Mucosa of descending colon (tissue), 3 donors: ENCODE data around the gene PRAME. TPM values are rescaled to one million over a fixed set of nuclear protein-coding genes. Genes with fewer than 3 reads are reported as not detected.

ENCODE experiments used
- ATAC-seq: fragments of 200-7000 bp; cut with Tn5 transposase; one replicate; pipeline ENCODE4 v1.9.1; 2020; ENCODE audit warnings: mild to moderate bottlenecking, moderate library complexity
- DNase-seq, 3 donors: peaks; one replicate each; pipeline ENCODE4 v3.0.0-alpha.2; 2020
- H3K36me3 ChIP-seq: fragments of 200-600 bp; one replicate; pipeline ENCODE4 v1.8.0; 2021; ENCODE audit warnings: low read depth, mild to moderate bottlenecking
- H3K4me1 ChIP-seq: fragments of 200-600 bp; one replicate; pipeline ENCODE4 v1.8.0; 2021; ENCODE audit warnings: low read depth, mild to moderate bottlenecking
- H3K4me3 ChIP-seq: fragments of 200-600 bp; one replicate; pipeline ENCODE4 v1.8.0; 2021; ENCODE audit warnings: mild to moderate bottlenecking
- H3K9me3 ChIP-seq: fragments of 200-600 bp; one replicate; pipeline ENCODE4 v1.8.0; 2021; ENCODE audit warnings: mild to moderate bottlenecking
- intact Hi-C, 2 donors: fragments of 100-400 bp; cut with DNase I in 1 of 2; cut with micrococcal nuclease in 1 of 2; formaldehyde crosslinking; loops; one replicate each; pipeline versions ENCODE4 v1.11.0 to v1.11.1; 2022; cut with DNase I, micrococcal nuclease
- total RNA-seq, 3 donors: library from RNA; stranded (reverse); fragmentation: NEBNext Ultra II Directional in 2 of 3; extraction: Animal tissue kit (Norgen Biotek cat#: 25700) in 2 of 3; gene quantifications; one replicate each; pipeline versions ENCODE4 v1.2.1 to v1.2.4, GENCODE V29; 2021 to 2023
- TF ChIP-seq, protein P1 (sequence below): fragments of 200-600 bp; IDR thresholded peaks from one replicate; pipeline ENCODE4 v1.8.0; 2022; ENCODE audit warnings: antibody characterized with exemption, mild to moderate bottlenecking
- donor health status: DM: no; HTN: no; CAD: no; lungs with moderate emphysema.
- donor health status: DM: no; HTN: no; CAD: no.
- donor health status: DM: no; HTN: yes; CAD: no.

Gene PRAME
- total RNA-seq, 3 donors from 2014 or later = 0.22 TPM; not detected in 2

DNA sequence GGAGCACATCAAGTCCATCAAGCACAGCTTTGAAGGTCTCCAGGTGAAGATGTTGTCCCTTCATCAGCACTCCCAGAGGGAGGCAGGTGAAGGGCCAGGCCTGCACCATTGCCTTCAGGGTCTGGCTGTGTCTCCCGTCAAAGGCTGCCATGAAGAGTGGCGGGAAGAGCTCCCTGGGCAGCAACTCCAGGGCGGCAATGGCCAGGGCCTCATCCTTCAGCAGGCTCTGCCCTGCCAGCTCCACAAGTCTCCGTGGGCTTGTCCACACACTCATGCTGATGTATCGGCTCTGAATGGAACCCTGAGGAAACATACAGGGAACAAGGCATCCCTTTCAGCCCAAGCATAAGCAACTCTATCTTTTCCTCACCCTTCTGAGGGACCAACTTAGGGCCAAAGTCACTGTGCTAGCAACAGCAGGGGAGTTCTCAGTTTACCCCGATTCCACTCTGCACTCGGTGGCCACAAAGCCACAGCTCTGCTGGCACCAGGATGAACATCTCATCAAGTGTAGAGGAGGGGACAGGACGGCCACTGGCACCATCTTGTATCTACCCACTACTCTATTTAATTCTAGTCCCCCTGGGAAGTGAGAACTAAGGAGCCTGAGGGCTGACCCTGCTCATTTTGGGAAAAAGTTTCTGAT, 8.2 kb downstream of the PRAME start:
- no peak overlapping the region for H3K4me3 ChIP-seq
- intact Hi-C loops = no loop called here
- H3K36me3 ChIP-seq = no peaks in the 10 kb centered on the region
- DNase-seq = no peak
- no peaks in the 10 kb centered on the region for H3K4me1 ChIP-seq
- TF ChIP-seq, protein P1, sequence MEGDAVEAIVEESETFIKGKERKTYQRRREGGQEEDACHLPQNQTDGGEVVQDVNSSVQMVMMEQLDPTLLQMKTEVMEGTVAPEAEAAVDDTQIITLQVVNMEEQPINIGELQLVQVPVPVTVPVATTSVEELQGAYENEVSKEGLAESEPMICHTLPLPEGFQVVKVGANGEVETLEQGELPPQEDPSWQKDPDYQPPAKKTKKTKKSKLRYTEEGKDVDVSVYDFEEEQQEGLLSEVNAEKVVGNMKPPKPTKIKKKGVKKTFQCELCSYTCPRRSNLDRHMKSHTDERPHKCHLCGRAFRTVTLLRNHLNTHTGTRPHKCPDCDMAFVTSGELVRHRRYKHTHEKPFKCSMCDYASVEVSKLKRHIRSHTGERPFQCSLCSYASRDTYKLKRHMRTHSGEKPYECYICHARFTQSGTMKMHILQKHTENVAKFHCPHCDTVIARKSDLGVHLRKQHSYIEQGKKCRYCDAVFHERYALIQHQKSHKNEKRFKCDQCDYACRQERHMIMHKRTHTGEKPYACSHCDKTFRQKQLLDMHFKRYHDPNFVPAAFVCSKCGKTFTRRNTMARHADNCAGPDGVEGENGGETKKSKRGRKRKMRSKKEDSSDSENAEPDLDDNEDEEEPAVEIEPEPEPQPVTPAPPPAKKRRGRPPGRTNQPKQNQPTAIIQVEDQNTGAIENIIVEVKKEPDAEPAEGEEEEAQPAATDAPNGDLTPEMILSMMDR = no peak
- H3K9me3 ChIP-seq = no peaks in the 10 kb centered on the region
- no peak for ATAC-seq

DNA sequence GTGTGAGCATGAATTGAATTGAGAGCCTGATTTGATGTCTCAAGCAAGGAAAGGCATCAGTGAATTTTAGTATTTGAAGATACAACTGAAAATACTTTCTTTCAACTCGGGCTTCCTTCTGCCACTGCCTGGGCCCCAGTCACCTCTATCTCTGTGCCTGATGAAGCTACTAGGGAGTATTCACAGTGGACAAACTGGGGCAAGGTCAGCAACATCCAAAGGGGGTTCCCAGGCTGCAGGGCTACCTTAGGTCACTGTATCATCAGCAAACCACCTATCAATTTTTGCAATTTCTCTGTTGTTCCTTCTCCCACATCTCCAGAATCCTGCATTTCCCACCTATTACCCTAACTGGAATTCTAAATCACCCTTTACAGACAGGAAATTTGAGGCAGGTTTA, 10.2 kb downstream of the PRAME start:
- DNase-seq = no peak
- Histone ChIP-seq H3K9me3 (no peaks in the 10 kb centered on the region), H3K36me3 (no peaks in the 10 kb centered on the region), H3K4me3 (no peak overlapping the region), H3K4me1 (no peaks in the 10 kb centered on the region)
- TF ChIP-seq, protein P1 = no peak
- intact Hi-C loops = no loop called here
- ATAC-seq = no peak

DNA sequence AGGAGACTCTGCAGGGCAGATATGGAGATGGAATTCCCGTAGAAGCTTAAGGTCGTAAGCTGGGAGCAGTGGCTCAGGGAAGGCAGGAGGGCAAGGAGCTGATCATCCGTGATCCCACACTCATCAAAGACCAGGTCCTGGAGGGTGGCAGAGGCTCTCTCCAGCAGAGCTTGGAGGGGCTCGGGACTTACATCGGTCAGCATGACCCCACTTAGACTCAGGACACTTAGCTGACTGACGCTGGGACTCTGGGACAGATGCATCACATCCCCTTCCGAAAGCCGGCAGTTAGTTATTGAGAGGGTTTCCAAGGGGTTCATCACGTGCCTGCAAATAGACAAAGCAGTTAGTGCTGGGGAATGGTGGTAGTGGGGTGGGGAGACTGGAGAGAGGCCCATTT, 10.7 kb downstream of the PRAME start:
- no peaks in the 10 kb centered on the region for H3K9me3 ChIP-seq
- intact Hi-C loops = no loop called here
- no peak overlapping the region for H3K4me3 ChIP-seq
- TF ChIP-seq, protein P1 = no peak
- H3K4me1 ChIP-seq = no peaks in the 10 kb centered on the region
- DNase-seq (no peak), ATAC-seq (no peak)
- no peaks in the 10 kb centered on the region for H3K36me3 ChIP-seq

DNA sequence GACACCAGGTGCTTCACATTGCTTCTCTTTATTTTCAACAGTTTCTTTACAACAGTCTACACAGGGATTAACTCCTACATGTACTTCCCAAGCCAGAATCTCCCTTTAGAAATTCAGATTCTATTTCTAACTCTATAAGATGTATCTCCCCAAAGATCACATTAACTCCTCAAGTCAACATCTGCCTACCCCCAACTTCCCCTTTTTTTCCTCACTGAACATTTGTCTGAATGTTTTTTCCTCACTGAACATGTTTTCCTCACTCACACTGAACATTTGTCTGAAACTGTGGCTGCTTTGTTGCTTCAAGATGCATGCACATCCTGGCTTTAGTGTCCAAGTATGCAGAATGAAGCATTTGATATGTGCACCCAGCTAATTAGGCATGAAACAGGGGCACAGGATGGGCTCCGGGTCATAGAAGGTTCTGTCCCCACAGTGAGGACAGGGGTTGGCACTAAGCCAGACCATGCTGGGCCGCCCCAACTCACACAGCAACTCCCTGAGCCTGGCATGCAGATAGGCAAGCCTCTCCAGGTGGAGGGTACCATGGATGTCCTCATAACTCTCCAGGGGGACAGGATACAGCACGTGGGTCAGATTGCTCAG, 11.3 kb downstream of the PRAME start:
- Histone ChIP-seq H3K9me3 (no peaks in the 10 kb centered on the region), H3K4me1 (no peaks in the 10 kb centered on the region), H3K36me3 (no peaks in the 10 kb centered on the region), H3K4me3 (no peak overlapping the region)
- TF ChIP-seq, protein P1 = no peak
- intact Hi-C loops = no loop called here
- no peak for DNase-seq
- ATAC-seq = no peak

DNA sequence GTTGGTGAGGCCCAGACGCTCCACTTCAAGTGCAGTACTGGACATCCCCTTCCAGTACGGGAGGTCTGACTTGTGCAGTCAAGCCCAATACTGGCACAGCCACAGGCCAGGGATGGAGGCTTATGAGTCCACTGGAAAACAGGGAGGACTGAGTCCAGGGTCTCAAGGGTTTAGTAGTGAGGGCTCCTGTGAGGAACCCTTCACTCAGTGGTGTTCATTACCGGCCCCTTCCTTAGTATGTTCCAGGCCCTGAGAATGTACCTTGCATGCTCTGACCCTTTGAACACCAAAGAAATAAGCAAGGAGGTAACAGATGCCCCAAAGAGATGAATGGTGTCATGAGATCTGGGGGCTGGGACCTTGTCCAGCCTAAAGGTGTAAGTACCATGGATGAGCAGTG, 11.8 kb downstream of the PRAME start:
- intact Hi-C loops = no loop called here
- H3K4me1 ChIP-seq = no peaks in the 10 kb centered on the region
- no peak for ATAC-seq

More for the DNA sequence above, 11.8 kb downstream of the PRAME start:
- no peaks in the 10 kb centered on the region for H3K9me3 ChIP-seq
- TF ChIP-seq, protein P1 = no peak
- no peak overlapping the region for H3K4me3 ChIP-seq
- no peaks in the 10 kb centered on the region for H3K36me3 ChIP-seq
- DNase-seq = no peak
